NK-92 (cell line): ENCODE results near the gene VRK1.

Source experiments
- DNase-seq: peaks from one replicate; lab custom pipeline; 2025; ENCODE audit not compliant: unreplicated experiment; lab: John Stamatoyannopoulos, UW

Gene VRK1

GRCh38 chr14:96790706-96791105 is 6.5 kb upstream of the VRK1 start:
- no peak for DNase-seq

GRCh38 chr14:96792003-96792402 is 5.2 kb upstream of the VRK1 start:
- DNase-seq = no peak

GRCh38 chr14:96792591-96792990 is 4.6 kb upstream of the VRK1 start:
- DNase-seq = no peak

DNA sequence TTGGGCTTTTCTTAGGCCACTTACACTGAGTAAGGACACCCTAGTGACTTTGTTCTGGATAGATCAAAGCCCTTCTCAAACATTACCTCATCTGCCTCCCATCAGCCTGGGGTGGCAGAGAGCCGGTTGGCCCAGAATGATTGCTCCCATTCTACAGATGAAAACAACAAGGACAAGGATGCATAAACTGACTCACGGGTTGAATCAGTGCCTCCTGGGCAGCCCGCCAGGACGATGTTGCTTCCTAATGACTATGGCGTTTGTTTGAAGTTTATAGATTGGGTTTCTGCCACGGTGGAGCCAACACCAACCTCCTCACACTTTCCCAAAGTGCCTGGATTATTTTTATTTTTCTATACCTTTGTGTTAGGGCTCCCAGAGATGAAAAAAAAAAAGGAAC is 3.6 kb upstream of the VRK1 start:
- DNase-seq = no peak

GRCh38 chr14:96795109-96795828 is 1.9 kb upstream of the VRK1 start:
- no peak for DNase-seq

DNA sequence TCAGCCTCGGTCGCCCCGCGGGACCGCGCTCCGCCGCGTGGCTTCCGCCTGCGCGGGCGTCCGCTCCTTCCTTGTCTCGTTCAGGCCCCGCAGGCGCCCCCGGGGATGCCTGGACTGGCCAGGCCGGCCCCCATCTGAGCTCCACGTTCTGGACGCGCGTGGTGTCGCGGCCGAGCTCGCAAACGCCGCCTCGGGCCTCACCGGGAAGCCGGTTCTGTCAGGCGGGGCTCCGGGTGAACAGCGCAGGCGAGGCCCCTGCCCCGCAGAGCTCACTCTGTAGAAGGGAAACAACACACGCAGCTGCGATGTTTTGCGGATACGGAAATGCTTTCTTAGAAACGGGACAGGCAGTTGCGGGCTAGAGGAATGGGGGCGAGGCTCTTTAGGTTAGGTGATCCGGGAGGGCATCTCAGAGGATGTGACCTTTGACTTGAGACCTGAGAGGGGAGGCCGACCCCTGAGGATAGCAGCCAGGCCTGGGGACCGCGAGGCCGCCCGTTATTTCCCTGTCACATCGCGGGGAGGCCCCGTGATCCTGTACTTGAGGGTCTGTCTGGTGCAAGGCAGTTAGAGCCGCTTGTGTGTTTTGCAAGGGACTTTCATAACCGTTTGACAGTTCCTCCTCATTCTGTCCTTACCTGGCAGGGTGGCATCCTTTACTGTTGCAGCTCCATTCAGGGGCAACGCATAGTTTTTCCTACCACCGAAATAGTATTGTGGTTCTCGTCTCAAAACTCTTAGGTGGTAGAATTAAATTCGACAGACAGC is 584 bp downstream of the VRK1 start:
- DNase-seq = no peak

- no peak for DNase-seq
Observed at GRCh38 chr14:96798956-96799355, 1.8 kb downstream of the VRK1 start.

GRCh38 chr14:96799489-96800054 is 2.4 kb downstream of the VRK1 start:
- DNase-seq = no peak

GRCh38 chr14:96801931-96802330 is 4.7 kb downstream of the VRK1 start:
- DNase-seq = no peak

DNA sequence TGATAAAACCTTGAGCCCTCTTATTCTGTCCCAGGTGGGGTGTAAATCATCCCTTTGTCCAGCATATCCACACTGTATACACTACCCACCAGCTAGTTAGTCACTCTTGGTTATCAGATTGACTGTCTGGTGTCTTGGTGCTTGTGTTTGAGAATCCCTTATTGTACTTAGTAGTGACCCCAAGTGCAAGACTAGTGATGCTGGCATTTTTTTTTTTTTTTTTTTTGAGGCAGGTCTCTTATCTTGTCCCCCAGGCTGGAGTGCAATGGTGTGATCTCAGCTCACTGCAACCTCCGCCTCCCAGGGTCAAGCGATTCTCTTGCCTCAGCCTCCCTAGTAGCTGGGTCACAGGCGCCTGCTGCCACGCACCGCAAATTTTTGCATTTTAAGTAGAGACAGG is 5.8 kb downstream of the VRK1 start:
- DNase-seq = no peak

- no peak for DNase-seq
Observed at GRCh38 chr14:96803958-96804357, 6.8 kb downstream of the VRK1 start.

DNA sequence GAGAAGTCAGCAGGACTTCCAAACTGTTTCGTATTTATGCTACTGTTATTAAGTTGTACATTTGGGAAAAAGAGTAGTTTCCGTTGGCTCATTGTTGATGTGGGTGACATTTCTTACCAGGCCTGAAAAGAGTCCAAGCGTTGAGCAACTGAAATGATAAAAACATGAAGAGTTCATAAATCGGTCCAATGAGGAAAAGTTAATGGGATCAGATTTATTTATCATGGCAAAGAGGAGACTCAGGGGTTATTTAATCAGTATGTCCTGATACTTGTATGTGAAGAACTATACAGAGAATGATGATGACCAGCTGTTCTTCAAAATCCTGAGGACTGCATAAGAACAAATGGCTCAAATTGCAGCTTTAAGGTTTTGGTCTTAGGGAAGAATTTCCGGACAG is 7.7 kb downstream of the VRK1 start:
- DNase-seq = no peak

DNA sequence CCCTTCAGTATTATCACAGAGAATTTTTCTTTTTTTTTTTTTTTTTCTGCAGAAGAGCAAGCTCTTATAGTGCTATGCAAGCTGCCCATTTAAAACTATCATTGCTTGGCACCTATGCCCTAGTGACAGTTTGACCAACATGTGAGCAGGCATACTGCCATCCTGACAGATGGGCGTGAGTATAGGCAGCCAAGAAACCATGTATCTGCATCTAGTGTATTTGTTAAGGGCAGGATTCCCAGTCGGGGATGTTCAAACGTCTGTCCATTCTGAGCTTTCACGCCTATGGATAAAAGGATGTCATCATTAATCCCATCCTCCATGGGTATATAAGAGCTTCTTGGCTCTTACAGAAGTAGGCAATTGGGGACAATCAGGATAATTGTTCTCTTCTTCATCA is 8.8 kb downstream of the VRK1 start:
- no peak for DNase-seq

- DNase-seq = no peak
Observed at GRCh38 chr14:96806836-96807235, 9.7 kb downstream of the VRK1 start.

DNA sequence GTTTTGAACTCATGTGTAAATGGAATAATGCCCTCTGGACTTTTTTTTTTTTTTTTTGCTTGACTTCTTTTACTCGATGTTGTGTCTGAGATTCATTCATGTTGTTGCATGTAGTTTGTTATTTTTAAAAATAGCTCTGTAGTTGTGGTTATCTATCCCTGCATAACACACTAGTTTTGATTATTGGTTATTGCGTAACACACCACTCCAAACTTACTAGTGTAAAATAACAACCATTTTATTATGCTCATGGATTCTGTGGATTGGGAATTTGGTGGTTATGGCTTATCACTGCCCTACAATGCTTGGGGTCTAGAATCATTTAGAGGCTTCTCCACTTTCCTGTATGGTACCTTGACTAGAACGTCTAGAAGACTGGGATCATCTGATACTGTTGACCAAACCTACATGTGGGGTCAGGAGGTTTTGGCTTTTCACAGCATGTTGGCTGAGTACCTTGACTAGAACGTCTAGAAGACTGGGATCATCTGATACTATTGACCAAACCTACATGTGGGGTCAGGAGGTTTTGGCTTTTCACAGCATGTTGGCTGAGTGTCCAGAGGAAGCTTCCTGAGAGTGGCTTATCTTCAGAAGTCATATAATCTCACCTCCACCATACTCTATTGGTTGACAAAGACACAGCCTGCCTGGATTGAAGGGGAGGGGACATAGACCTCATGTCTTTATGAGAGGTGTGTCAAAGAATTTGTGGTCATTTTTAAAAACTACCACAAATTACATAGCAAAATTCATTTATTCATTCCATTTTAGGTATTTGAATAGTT is 11.6 kb downstream of the VRK1 start:
- DNase-seq = no peak

DNA sequence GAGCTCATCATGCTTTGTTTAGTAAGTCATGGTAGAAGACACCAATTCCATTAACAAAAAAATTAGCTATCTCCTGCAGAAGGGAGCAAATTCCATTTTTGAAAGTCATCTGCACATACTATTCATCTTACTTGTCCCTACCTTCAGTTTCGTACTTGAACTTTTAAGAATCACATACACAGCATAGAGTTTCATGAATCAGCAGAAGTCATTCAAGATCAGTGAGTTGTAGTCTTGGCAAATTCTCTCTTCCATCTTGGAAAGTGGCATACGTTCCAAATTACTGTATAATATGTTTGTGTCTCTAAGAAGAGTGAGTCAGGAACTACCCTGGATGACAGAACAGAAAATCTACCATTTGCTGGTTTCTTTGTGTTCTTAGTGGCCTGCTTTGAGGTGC is 14.1 kb downstream of the VRK1 start:
- DNase-seq = no peak

DNA sequence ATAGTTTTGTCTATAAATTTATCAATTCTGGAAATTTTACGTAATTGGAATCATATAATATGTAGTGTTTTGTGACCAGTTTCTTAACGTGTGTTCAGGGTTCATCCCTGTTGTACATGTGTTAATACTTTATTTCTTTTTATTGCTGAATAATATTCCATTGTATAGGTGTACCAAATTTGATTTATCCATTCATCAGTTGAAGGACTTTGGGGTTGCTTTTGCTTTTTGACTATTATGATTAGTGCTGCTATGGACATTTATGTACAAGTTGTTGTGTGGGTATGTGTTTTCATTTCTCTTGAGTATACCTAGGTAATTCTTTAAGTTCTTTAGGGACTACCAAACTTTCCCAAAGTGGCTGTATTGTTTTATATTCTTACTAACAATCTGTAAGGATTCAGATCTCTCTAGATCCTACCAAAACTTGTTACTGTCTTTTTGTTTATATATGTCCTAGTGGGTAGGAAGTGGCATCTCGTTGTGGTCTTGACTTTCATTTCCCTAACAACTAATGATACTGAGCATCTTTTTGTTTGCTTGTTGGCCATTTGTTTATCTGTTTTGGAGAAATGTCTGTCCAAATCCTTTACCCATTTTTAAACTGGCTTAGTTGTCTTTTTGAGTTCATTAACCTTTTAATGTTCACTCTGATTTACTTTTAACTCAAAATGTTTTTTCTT is 14.9 kb downstream of the VRK1 start:
- DNase-seq = no peak

GRCh38 chr14:96816281-96816680 is 19.1 kb downstream of the VRK1 start:
- no peak for DNase-seq

DNA sequence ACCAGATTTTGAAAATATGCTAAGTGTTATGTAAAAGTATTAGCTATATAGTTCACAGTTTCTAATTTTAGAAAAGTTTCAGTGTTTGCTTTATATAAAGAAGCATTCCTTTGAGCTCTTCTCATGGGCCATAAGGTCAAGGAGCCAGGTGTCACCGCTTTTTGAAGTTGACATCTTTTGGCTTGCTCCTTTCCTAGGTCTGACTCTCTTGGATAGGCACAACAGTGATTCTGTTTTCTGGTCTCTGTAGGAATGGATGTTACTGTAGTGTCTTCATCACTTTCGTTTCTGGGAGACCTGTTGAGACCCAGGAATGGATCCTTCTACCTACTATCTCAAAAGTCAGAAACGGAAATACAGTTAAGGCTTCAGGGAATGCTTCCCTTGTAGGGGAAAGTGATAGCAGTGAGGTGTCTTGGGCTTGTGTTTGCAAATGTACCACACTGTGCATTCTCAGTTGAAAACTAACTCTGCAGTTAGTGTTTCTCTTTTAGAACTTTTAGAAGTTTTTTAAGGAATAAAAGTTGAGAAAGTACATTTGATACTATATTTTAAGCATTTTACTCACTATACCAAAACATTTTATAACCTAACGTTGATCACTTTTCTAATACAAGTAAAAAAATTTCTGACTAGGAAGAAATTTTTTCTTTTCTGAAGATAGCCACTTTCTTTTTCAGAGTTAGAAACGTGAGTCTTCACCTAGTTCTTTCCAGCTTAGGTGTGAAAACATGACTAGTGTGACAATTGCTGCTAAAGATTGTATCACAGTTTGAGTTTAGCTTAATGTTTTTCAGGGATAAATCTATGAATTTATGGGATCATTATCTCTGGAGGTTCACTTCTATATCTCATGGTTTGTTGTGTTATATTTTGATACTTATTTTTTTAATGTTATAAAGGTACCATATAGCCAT is 20.8 kb downstream of the VRK1 start:
- no peak for DNase-seq

DNA sequence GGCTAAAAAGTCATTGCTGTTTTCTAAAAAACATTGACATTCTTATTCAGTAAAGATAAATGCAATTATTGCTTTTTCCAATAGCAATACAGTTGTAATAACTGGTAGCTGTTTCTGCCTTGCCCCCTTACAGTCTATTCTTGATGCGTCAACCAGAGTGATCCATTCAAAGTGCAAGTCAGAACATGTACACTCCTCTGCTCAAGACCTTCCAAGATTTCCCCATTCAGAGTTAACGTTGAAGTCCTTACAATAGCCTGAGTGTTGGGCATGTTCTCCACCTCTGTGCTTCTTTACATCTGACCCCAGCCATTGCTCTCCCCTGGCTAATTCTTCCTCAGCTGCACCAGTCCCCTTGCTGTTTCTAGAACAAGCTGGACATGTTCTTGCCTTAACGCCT is 24.3 kb downstream of the VRK1 start:
- no peak for DNase-seq
